HepG2 (cell line): ENCODE measurements around the gene CDHR1. TPM values are rescaled to one million over a fixed set of nuclear protein-coding genes. Genes with fewer than 3 reads are reported as not detected.

Experiments used
- BCL3 ChIP-seq: sonication (generic); formaldehyde crosslinking; IDR thresholded peaks from 2 replicates; pipeline ENCODE4 v1.5.1; 2020; ENCODE audit warnings: mild to moderate bottlenecking, missing genetic modification reagents, moderate library complexity
- HOXD1 ChIP-seq: sonication (generic); formaldehyde crosslinking; IDR thresholded peaks from 2 replicates; pipeline ENCODE4 v1.5.0; 2020; ENCODE audit warnings: missing genetic modification reagents
- MXD4 ChIP-seq: IDR thresholded peaks from 2 replicates; pipeline ENCODE4 v1.6.1; 2016; ENCODE audit warnings: mild to moderate bottlenecking, missing biosample characterization, missing genetic modification reagents
- MYPOP ChIP-seq: sonication (generic); formaldehyde crosslinking; IDR thresholded peaks from 2 replicates; pipeline ENCODE4 v1.8.1; 2023; ENCODE audit warnings: mild to moderate bottlenecking, moderate library complexity, missing genetic modification reagents
- NCOA1 ChIP-seq: sonication (generic); formaldehyde crosslinking; IDR thresholded peaks from 2 replicates; pipeline ENCODE4 v1.9.0; 2021; ENCODE audit warnings: missing genetic modification reagents
- NFAT5 ChIP-seq: sonication (generic); formaldehyde crosslinking; IDR thresholded peaks from 2 replicates; pipeline ENCODE4 v1.4.0; 2020; ENCODE audit warnings: missing genetic modification reagents
- RAD21 ChIP-seq: fragments of 450-650 bp; formaldehyde crosslinking; IDR thresholded peaks from 2 replicates; pipeline ENCODE4 v1.5.0; 2020; ENCODE audit warnings: mild to moderate bottlenecking
- RBM39 ChIP-seq: fragments of 200-400 bp; formaldehyde crosslinking; IDR thresholded peaks from one replicate; pipeline ENCODE4 v1.6.1; 2018; ENCODE audit warnings: antibody characterized with exemption, mild to moderate bottlenecking, low read depth, low read length; ENCODE audit not compliant: poor library complexity, severe bottlenecking
- SMAD1 ChIP-seq: sonication (generic); formaldehyde crosslinking; IDR thresholded peaks from 2 replicates; pipeline ENCODE4 v1.4.0; 2020; ENCODE audit warnings: missing genetic modification reagents, low read depth, mild to moderate bottlenecking, borderline replicate concordance
- XRCC5 ChIP-seq: fragments of 200-400 bp; formaldehyde crosslinking; optimal IDR thresholded peaks from 2 replicates; pipeline ENCODE3; 2017; ENCODE audit warnings: mild to moderate bottlenecking, low read length
- ZBTB4 ChIP-seq: sonication (generic); formaldehyde crosslinking; IDR thresholded peaks from 2 replicates; pipeline ENCODE4 v1.4.0; 2020; ENCODE audit warnings: missing genetic modification reagents, mild to moderate bottlenecking, borderline replicate concordance
- ZBTB43 ChIP-seq: sonication (generic); formaldehyde crosslinking; conservative IDR thresholded peaks from 2 replicates; pipeline ENCODE4 v1.4.0; 2020; ENCODE audit warnings: missing genetic modification reagents
- ZMYM4 ChIP-seq: sonication (generic); formaldehyde crosslinking; IDR thresholded peaks from 2 replicates; pipeline ENCODE4 v1.8.1; 2023; ENCODE audit warnings: mild to moderate bottlenecking, missing genetic modification reagents
- ZNF292 ChIP-seq: sonication (generic); formaldehyde crosslinking; IDR thresholded peaks from 2 replicates; pipeline ENCODE4 v1.8.1; 2022; ENCODE audit warnings: mild to moderate bottlenecking, low read depth, missing genetic modification reagents, borderline replicate concordance
- ZNF605 ChIP-seq: sonication (generic); formaldehyde crosslinking; IDR thresholded peaks from 2 replicates; pipeline ENCODE4 v1.8.0; 2022; ENCODE audit warnings: mild to moderate bottlenecking, missing genetic modification reagents
- ZNF678 ChIP-seq: sonication (generic); formaldehyde crosslinking; IDR thresholded peaks from 2 replicates; pipeline ENCODE4 v1.4.0; 2020; ENCODE audit warnings: mild to moderate bottlenecking, missing genetic modification reagents
- polyA plus RNA-seq, 8 experiments: library from polyadenylated mRNA; depleted of rRNA in 3 of 8; stranded (reverse) in 7 of 8; unstranded in 1 of 8; fragments of >200 nt; fragmentation: Illumina TruSeq in 4 of 8; extraction: Trizol in 4 of 8; gene quantifications; 2 replicates each; pipeline versions ENCODE4 v1.2.1 to v1.2.3, GENCODE V29; 2011 to 2016; ENCODE audit warnings: low read depth in 4 of 8, missing spikeins in 1 of 8, mixed read lengths in 1 of 8; ENCODE audit not compliant: insufficient read depth in 1 of 8
- total RNA-seq, 5 experiments: library from RNA; depleted of rRNA; stranded (reverse); fragments of >200 nt; fragmentation: Illumina TruSeq; extraction: Trizol; gene quantifications; 2 replicates each; pipeline ENCODE4 v1.2.3, GENCODE V29; 2016; ENCODE audit warnings: low read depth in 1 of 5

CDHR1 gene
- total and polyA plus RNA-seq, 2 of the 13 experiments (the other 11 are each of a cell fraction or from before 2014, with no cell fraction given): 0.04 to 0.09 TPM

- TF ChIP-seq ZBTB4 (CRISPR knock-in tag) (no peak), NCOA1 (no peak), XRCC5 (peak; percentile 27), ZMYM4 (CRISPR knock-in tag) (0 out of 2 replicates have a peak, but pooled peaks have one; percentile 19), MXD4 (CRISPR knock-in tag) (no peak), SMAD1 (CRISPR knock-in tag) (no peak), ZNF678 (no peak), HOXD1 (CRISPR knock-in tag) (no peak), RBM39 (peak; percentile 24), ZNF605 (CRISPR knock-in tag) (0 out of 2 replicates have a peak, but pooled peaks have one; percentile 32), BCL3 (CRISPR knock-in tag) (no peak), ZBTB43 (CRISPR knock-in tag) (no peak), NFAT5 (no peak), MYPOP (no peak), RAD21 (CRISPR knock-in tag) (no peak), ZNF292 (CRISPR knock-in tag) (0 out of 2 replicates have a peak, but pooled peaks have one; percentile 20)
Observed at GRCh38 chr10:84256510-84257342, 62.4 kb downstream of the CDHR1 start (continued).
